ENCODE measurements around the gene SPARCL1.
A peak's percentile ranks its signal among the peaks of the same experiment; 100 is the strongest.
"Not testable (repeated sequence)": the region's sequence is repeated elsewhere in the genome, so short reads cannot be mapped to it uniquely, and the experiment has no call there.

SPARCL1 gene

GRCh38 chr4:87505862-87506261, 23.3 kb downstream of the SPARCL1 start:
- no peak for DNase-seq (ENCODE audit: insufficient read length, low spot score)
- no peak for FAIRE-seq

GRCh38 chr4:87502580-87503238, 26.5 kb downstream of the SPARCL1 start:
- no peak for FAIRE-seq
- no peak for DNase-seq (ENCODE audit: insufficient read length, low spot score)

- peak; percentile 28 for FAIRE-seq
- DNase-seq (ENCODE audit: insufficient read length, low spot score), result no peak
Observed at GRCh38 chr4:87500092-87500462, 29.1 kb downstream of the SPARCL1 start.

- peak; percentile 60 for FAIRE-seq
Observed at GRCh38 chr4:87499403-87500091, 29.6 kb downstream of the SPARCL1 start.

GRCh38 chr4:87498446-87498900, 30.7 kb downstream of the SPARCL1 start:
- DNase-seq (ENCODE audit: insufficient read length, low spot score) (no peak), FAIRE-seq (peak; percentile 84)

More at GRCh38 chr4:87499403-87500091, 29.6 kb downstream of the SPARCL1 start:
- DNase-seq (ENCODE audit: insufficient read length, low spot score), result no peak

GRCh38 chr4:87497578-87497977, 31.6 kb downstream of the SPARCL1 start:
- no peak for DNase-seq (ENCODE audit: insufficient read length, low spot score)
- no peak for FAIRE-seq

- DNase-seq (ENCODE audit: insufficient read length, low spot score), result no peak
- FAIRE-seq, result no peak
Observed at GRCh38 chr4:87497159-87497558, 32.0 kb downstream of the SPARCL1 start.

GRCh38 chr4:87493115-87493514, 36.1 kb downstream of the SPARCL1 start:
- DNase-seq (ENCODE audit: insufficient read length, low spot score) (no peak), FAIRE-seq (no peak)

GRCh38 chr4:87491851-87492250, 37.3 kb downstream of the SPARCL1 start:
- FAIRE-seq; DNase-seq (ENCODE audit: insufficient read length, low spot score): not testable (repeated sequence)

GRCh38 chr4:87491436-87491835, 37.7 kb downstream of the SPARCL1 start:
- no peak for FAIRE-seq
- no peak for DNase-seq (ENCODE audit: insufficient read length, low spot score)

GRCh38 chr4:87490664-87491369, 38.4 kb downstream of the SPARCL1 start:
- FAIRE-seq (no peak), DNase-seq (ENCODE audit: insufficient read length, low spot score) (no peak)

GRCh38 chr4:87489678-87490077, 39.5 kb downstream of the SPARCL1 start:
- DNase-seq (ENCODE audit: insufficient read length, low spot score), result no peak
- FAIRE-seq, result no peak

- DNase-seq (ENCODE audit: insufficient read length, low spot score); FAIRE-seq: not testable (repeated sequence)
Observed at GRCh38 chr4:87488666-87489065, 40.5 kb downstream of the SPARCL1 start.

- DNase-seq (ENCODE audit: insufficient read length, low spot score); FAIRE-seq: not testable (repeated sequence)
Observed at GRCh38 chr4:87483247-87483646, 45.9 kb downstream of the SPARCL1 start.

GRCh38 chr4:87481377-87481776, 47.8 kb downstream of the SPARCL1 start:
- no peak for FAIRE-seq
- DNase-seq (ENCODE audit: insufficient read length, low spot score), result no peak

- FAIRE-seq (no peak), DNase-seq (ENCODE audit: insufficient read length, low spot score) (no peak)
Observed at GRCh38 chr4:87478732-87479250, 50.4 kb downstream of the SPARCL1 start.

GRCh38 chr4:87476934-87477333, 52.2 kb downstream of the SPARCL1 start:
- no peak for FAIRE-seq

GRCh38 chr4:87469390-87469789, 59.8 kb downstream of the SPARCL1 start:
- DNase-seq (ENCODE audit: insufficient read length, low spot score) (no peak), FAIRE-seq (no peak)

More at GRCh38 chr4:87476934-87477333, 52.2 kb downstream of the SPARCL1 start:
- no peak for DNase-seq (ENCODE audit: insufficient read length, low spot score)

GRCh38 chr4:87465739-87466366, 63.3 kb downstream of the SPARCL1 start:
- FAIRE-seq, result peak; percentile 68
- DNase-seq (ENCODE audit: insufficient read length, low spot score), result no peak

- FAIRE-seq, result no peak
- no peak for DNase-seq (ENCODE audit: insufficient read length, low spot score)
Observed at GRCh38 chr4:87462102-87462501, 67.1 kb downstream of the SPARCL1 start.

- DNase-seq (ENCODE audit: insufficient read length, low spot score) (no peak), FAIRE-seq (no peak)
Observed at GRCh38 chr4:87461281-87461700, 67.9 kb downstream of the SPARCL1 start.
